ENCODE data around the gene CTXN3. TPM values are rescaled to one million over a fixed set of nuclear protein-coding genes. Genes with fewer than 3 reads are reported as not detected.

Gene CTXN3
- total RNA-seq, 1 donor from 2014 or later, result not detected

- DNase-seq (ENCODE audit: low read depth, low spot score), result no peak
- H3K27ac Mint-ChIP-seq (ENCODE audit: unreplicated experiment), result no peak overlapping the region
- H3K27me3 Mint-ChIP-seq (ENCODE audit: low read depth), result no peaks in the 10 kb centered on the region
- H3K4me3 Mint-ChIP-seq, result no peak overlapping the region
- TF ChIP-seq CTCF (conservative IDR thresholded peaks at IDR 0.05), result no peak
- H3K9me3 Mint-ChIP-seq, result no peaks in the 10 kb centered on the region
- no peaks in the 10 kb centered on the region for H3K4me1 Mint-ChIP-seq
- H3K36me3 Mint-ChIP-seq (ENCODE audit: low read depth), result no peaks in the 10 kb centered on the region
Measured at GRCh38 chr5:127685662-127686061, 36.8 kb downstream of the CTXN3 start.

- TF ChIP-seq CTCF (conservative IDR thresholded peaks at IDR 0.05), result no peak
- Mint-ChIP-seq H3K27ac (ENCODE audit: unreplicated experiment) (no peak overlapping the region), H3K36me3 (ENCODE audit: low read depth) (no peaks in the 10 kb centered on the region), H3K27me3 (ENCODE audit: low read depth) (no peaks in the 10 kb centered on the region), H3K4me3 (no peak overlapping the region), H3K4me1 (no peaks in the 10 kb centered on the region), H3K9me3 (no peaks in the 10 kb centered on the region)
- DNase-seq (ENCODE audit: low read depth, low spot score), result no peak
Measured at GRCh38 chr5:127686424-127686823, 37.5 kb downstream of the CTXN3 start.

GRCh38 chr5:127694518-127695171 is 45.8 kb downstream of the CTXN3 start:
- no peak for DNase-seq (ENCODE audit: low read depth, low spot score)
- H3K36me3 Mint-ChIP-seq (ENCODE audit: low read depth), result no peaks in the 10 kb centered on the region
- H3K4me1 Mint-ChIP-seq, result peaks cover 4% of the 10 kb centered on the region
- H3K27me3 Mint-ChIP-seq (ENCODE audit: low read depth), result no peaks in the 10 kb centered on the region
- H3K27ac Mint-ChIP-seq (ENCODE audit: unreplicated experiment), result no peak overlapping the region
- TF ChIP-seq CTCF (conservative IDR thresholded peaks at IDR 0.05), result no peak
- H3K9me3 Mint-ChIP-seq, result no peaks in the 10 kb centered on the region
- H3K4me3 Mint-ChIP-seq, result no peak overlapping the region

- Mint-ChIP-seq H3K27ac (ENCODE audit: unreplicated experiment) (no peak overlapping the region), H3K9me3 (no peaks in the 10 kb centered on the region), H3K36me3 (ENCODE audit: low read depth) (no peaks in the 10 kb centered on the region), H3K27me3 (ENCODE audit: low read depth) (no peaks in the 10 kb centered on the region), H3K4me3 (no peak overlapping the region), H3K4me1 (peaks cover 6% of the 10 kb centered on the region)
- DNase-seq (ENCODE audit: low read depth, low spot score), result no peak
- no peak for TF ChIP-seq CTCF (conservative IDR thresholded peaks at IDR 0.05)
Measured at GRCh38 chr5:127695346-127695745, 46.5 kb downstream of the CTXN3 start.

- no peaks in the 10 kb centered on the region for H3K36me3 Mint-ChIP-seq (ENCODE audit: low read depth)
- TF ChIP-seq CTCF (conservative IDR thresholded peaks at IDR 0.05), result no peak
- no peaks in the 10 kb centered on the region for H3K9me3 Mint-ChIP-seq
- peaks cover 8% of the 10 kb centered on the region for H3K4me1 Mint-ChIP-seq
- H3K4me3 Mint-ChIP-seq, result no peak overlapping the region
- no peak for DNase-seq (ENCODE audit: low read depth, low spot score)
- H3K27ac Mint-ChIP-seq (ENCODE audit: unreplicated experiment), result no peak overlapping the region
- no peaks in the 10 kb centered on the region for H3K27me3 Mint-ChIP-seq (ENCODE audit: low read depth)
Measured at GRCh38 chr5:127696683-127697082, 47.8 kb downstream of the CTXN3 start.
